AG04449 (cell line): ENCODE measurements around the gene MTLN.
"Not testable (repeated sequence)": the region's sequence is repeated elsewhere in the genome, so short reads cannot be mapped to it uniquely, and the experiment has no call there.

Experiments used
- CTCF ChIA-PET: fragments of 350-600 bp; formaldehyde crosslinking; extraction: SDS; loops from one replicate; lab custom pipeline; 2021; ENCODE audit warnings: antibody characterized with exemption; lab: Yijun Ruan, JAX
- POLR2A ChIA-PET: fragments of 400-600, 350-600 bp; formaldehyde crosslinking; extraction: SDS; loops from one replicate; lab custom pipeline; 2020; ENCODE audit warnings: antibody characterized with exemption, inconsistent platforms; lab: Yijun Ruan, JAX
- DNase-seq: peaks from one replicate; pipeline ENCODE4 v3.0.0-alpha.2; 2010; ENCODE audit warnings: low read depth, low spot score
- H3K4me3 ChIP-seq: 2 replicates; pipeline ENCODE4 v1.5.1; 2011; ENCODE audit warnings: low read depth, mild to moderate bottlenecking, control low read depth, low read length
- CTCF ChIP-seq: IDR thresholded peaks from one replicate; pipeline ENCODE4 v1.5.1; 2011; ENCODE audit warnings: mild to moderate bottlenecking, moderate library complexity, low read length, control low read depth, inconsistent platforms; ENCODE audit not compliant: insufficient read depth; ENCODE audit errors: missing control alignments

MTLN gene

GRCh38 chr2:110220190-110220564 is 7.8 kb upstream of the MTLN start:
- TF ChIP-seq CTCF: no peak
- DNase-seq: no peak
- no peak overlapping the region for H3K4me3 ChIP-seq
- POLR2A ChIA-PET: no interaction called here
- CTCF ChIA-PET: no interaction called here

GRCh38 chr2:110219496-110220189 is 7.3 kb upstream of the MTLN start:
- ChIA-PET POLR2A (no interaction called here), CTCF (no interaction called here)
- no peak overlapping the region for H3K4me3 ChIP-seq
- no peak for TF ChIP-seq CTCF
- DNase-seq: no peak

DNA sequence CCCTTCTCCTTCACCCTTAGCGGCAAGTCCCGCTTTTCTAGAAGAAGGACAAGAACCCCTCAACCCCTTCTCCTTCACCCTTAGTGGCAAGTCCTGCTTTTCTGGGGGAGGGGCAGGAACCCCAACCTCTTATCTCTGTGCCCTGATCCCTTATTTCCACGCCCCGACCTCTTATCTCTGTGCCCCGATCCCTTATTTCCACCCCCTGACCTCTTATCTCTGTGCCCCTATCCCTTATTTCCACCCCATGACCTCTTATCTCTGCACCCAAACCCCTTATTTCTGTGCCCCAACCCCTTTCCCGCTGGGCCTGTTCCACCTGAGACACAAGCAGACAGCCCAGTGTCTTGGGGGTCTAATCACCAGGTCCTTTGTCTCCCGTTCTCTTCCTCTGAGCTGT is 6.5 kb upstream of the MTLN start:
- POLR2A ChIA-PET, H3K4me3 ChIP-seq, CTCF ChIA-PET, DNase-seq: not testable (repeated sequence)

GRCh38 chr2:110216803-110217202 is 4.5 kb upstream of the MTLN start:
- no peak overlapping the region for H3K4me3 ChIP-seq
- no peak for DNase-seq
- no peak for TF ChIP-seq CTCF
- ChIA-PET CTCF (no interaction called here), POLR2A (no interaction called here)

- no peak overlapping the region for H3K4me3 ChIP-seq
- ChIA-PET CTCF (no interaction called here), POLR2A (no interaction called here)
- no peak for TF ChIP-seq CTCF
- DNase-seq: no peak
Measured at GRCh38 chr2:110216199-110216598, 3.9 kb upstream of the MTLN start.

- ChIA-PET POLR2A (no interaction called here), CTCF (no interaction called here)
- DNase-seq: no peak
- no peak for TF ChIP-seq CTCF
- no peak overlapping the region for H3K4me3 ChIP-seq
Measured at GRCh38 chr2:110215566-110216158, 3.3 kb upstream of the MTLN start.

GRCh38 chr2:110215091-110215490 is 2.7 kb upstream of the MTLN start:
- TF ChIP-seq CTCF: no peak
- ChIA-PET POLR2A (no interaction called here), CTCF (no interaction called here)
- DNase-seq: no peak
- H3K4me3 ChIP-seq: no peak overlapping the region

GRCh38 chr2:110213522-110213921 is 1.2 kb upstream of the MTLN start:
- POLR2A ChIA-PET, H3K4me3 ChIP-seq, DNase-seq, CTCF ChIA-PET: not testable (repeated sequence)
